Astrocyte of the cerebellum (primary cell): ENCODE data around the gene CP.
"Not testable (repeated sequence)": the region's sequence is repeated elsewhere in the genome, so short reads cannot be mapped to it uniquely, and the experiment has no call there.

Source experiments
- DNase-seq: peaks from one replicate; pipeline ENCODE4 v3.0.0-alpha.2; 2011; ENCODE audit warnings: low read depth
- H3K4me3 ChIP-seq: 2 replicates; pipeline ENCODE4 v1.5.1; 2011; ENCODE audit warnings: mild to moderate bottlenecking, low read depth, low read length, moderate library complexity
- CTCF ChIP-seq: IDR thresholded peaks from 2 replicates; pipeline ENCODE4 v1.5.1; 2012; ENCODE audit warnings: low read length, low read depth, moderate library complexity, mild to moderate bottlenecking; ENCODE audit errors: missing control alignments
- in situ Hi-C: cut with HindIII; loops from 2 replicates; pipeline ENCODE4 v1.10.0; 2017; ENCODE audit warnings: low sequenced_read_pairs

Gene CP

DNA sequence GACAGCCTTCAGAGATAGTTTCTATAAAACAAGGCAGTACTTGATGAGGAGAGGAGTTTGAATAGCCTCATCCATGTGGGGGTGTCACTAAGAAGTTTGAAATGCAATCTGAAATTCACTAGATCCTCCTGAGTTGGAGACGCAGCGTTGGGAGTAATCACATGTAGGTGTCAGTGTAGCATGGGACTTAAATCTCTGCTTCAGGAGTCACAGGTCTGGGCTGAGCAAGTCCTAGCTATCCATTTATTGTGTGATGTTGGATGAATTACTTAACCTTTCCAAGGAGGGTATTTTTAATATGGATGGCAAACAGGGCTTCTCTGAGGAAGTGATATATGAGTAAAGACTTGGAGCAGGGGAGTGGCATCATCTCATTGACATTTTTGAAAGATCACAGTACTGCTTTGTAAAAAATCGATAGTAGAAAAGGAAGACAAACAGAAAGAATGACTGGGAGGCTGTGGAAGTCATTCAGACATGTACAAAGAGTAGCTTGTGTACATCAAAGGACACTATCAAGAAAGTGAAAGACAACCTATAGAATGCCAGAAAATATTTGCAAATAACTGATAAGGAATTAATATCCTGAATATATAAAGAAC is 17.1 kb downstream of the CP start:
- no peak overlapping the region for H3K4me3 ChIP-seq
- in situ Hi-C loops = no loop called here
- TF ChIP-seq CTCF = no peak
- no peak for DNase-seq

- H3K4me3 ChIP-seq = no peak overlapping the region
- no peak for DNase-seq
- no peak for TF ChIP-seq CTCF
- in situ Hi-C loops = no loop called here
Measured at GRCh38 chr3:149203758-149204157, 17.9 kb downstream of the CP start.

- H3K4me3 ChIP-seq = no peak overlapping the region
- DNase-seq = no peak
- in situ Hi-C loops = no loop called here
- TF ChIP-seq CTCF = no peak
Measured at GRCh38 chr3:149199474-149199873, 22.2 kb downstream of the CP start.

DNA sequence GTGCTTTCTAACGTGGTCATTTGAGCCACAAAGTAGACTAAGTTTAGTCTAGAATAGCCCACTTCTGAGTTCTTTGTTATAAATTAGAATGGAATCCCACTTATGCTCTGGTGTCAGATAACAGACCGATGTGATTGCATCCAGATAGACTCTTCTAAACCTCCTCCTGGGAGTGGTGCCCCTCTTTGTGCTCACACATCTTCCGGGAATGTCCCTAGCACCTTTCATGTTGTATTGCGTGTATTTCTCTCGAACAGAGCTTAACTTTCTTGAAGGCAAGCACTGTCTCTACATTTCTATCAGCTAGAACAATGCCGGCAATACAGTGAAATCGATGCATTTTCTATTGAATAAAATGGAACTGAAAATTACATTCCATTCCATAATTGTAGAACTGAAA is 23.0 kb downstream of the CP start:
- no peak for DNase-seq
- in situ Hi-C loops = no loop called here
- TF ChIP-seq CTCF = no peak
- H3K4me3 ChIP-seq = no peak overlapping the region

- in situ Hi-C loops = no loop called here
- no peak for DNase-seq
- H3K4me3 ChIP-seq = no peak overlapping the region
- TF ChIP-seq CTCF = no peak
Measured at GRCh38 chr3:149197669-149198068, 24.0 kb downstream of the CP start.

DNA sequence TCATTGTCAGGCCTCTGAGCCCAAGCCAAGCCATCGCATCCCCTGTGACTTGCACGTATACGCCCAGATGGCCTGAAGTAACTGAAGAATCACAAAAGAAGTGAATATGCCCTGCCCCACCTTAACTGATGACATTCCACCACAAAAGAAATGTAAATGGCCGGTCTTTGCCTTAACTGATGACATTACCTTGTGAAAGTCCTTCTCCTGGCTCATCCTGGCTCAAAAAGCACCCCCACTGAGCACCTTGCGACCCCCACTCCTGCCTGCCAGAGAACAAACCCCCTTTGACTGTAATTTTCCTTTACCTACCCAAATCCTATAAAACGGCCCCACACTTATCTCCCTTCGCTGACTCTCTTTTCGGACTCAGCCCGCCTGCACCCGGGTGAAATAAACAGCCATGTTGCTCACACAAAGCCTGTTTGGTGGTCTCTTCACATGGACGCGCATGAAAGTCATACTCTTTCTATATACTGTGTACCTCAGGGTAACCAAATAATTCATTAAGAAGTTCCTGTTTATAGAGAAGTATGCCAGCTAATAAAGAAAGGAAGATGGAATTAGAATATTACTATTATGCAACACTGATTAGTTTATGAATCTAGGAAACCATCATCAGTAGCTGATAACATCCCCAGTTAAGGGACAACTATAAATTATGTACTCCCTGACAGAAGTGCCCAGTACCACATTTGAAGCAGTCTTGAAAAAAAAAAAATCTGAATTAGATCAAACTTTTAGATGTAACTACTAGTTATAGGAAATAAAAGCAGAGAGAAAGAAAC is 24.6 kb downstream of the CP start:
- in situ Hi-C loops, H3K4me3 ChIP-seq, DNase-seq: not testable (repeated sequence)

GRCh38 chr3:149195221-149195620 is 26.4 kb downstream of the CP start:
- no peak overlapping the region for H3K4me3 ChIP-seq
- TF ChIP-seq CTCF = no peak
- DNase-seq = no peak
- in situ Hi-C loops = no loop called here
